G401.6 (cell line): ENCODE results near the gene PODXL.

ENCODE experiments used
- FAIRE-seq: peaks from 2 replicates; lab custom pipeline; 2012; peaks lifted over from hg19 to GRCh38; lab: Jason Lieb, UNC

Gene PODXL

DNA sequence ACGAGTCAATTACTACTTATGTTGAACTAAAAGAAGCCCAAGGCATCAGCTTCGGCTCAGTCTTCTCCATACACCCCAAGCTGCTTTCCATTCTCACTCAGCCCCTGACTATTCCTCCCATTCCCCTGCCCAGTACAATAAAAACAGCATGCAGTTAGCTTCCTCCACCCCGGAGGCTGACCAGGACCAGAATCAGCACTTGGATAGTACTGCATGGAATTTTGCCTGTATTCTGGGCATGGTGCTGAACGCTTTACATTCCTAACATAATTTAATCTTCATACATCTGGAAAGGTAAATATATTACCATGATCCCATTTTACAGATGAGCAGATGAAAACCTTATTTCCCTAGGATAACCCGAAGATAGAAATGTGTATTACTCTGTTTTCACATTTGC, 7.5 kb upstream of the PODXL start:
- FAIRE-seq = no peak

GRCh38 chr7:131562941-131563340, 6.5 kb upstream of the PODXL start:
- no peak for FAIRE-seq

- no peak for FAIRE-seq
These were observed 3.6 kb upstream of the PODXL start for GRCh38 chr7:131560061-131560460.

DNA sequence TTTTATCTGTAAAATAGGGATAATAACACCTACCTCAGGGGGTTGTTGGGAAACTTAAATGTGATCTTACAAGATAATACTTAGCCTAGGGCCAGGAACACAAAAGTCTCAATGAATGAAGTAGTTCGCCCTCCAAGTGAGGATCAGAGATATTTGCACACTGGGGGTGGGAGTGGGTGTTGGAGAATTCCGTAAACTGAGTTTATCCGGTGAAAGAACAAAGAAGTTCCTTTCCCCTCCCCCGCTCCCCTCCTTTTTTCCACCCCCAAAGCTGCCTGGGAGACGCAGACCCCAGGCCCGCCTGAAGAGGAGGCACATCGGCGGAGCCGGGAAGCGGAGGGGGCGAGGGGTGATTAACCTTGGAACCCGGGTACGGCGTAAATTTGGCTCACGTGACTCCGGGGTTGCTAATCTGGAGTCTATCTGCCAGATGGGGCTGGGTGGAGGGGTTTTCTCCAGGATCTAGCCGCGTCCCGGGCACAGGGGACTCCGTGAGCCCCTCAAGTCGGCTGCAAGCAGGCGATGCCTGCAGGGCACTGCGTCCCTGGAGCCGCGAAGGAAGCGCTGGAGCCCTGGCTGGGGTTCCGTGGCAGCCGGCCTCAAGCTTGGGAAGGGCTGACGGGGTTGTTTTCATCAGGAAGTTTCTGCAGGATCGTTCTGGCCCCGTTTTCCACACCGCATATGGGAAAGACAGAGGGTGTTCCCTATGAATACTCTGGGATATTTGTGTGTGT, 1.4 kb upstream of the PODXL start:
- FAIRE-seq = no peak

DNA sequence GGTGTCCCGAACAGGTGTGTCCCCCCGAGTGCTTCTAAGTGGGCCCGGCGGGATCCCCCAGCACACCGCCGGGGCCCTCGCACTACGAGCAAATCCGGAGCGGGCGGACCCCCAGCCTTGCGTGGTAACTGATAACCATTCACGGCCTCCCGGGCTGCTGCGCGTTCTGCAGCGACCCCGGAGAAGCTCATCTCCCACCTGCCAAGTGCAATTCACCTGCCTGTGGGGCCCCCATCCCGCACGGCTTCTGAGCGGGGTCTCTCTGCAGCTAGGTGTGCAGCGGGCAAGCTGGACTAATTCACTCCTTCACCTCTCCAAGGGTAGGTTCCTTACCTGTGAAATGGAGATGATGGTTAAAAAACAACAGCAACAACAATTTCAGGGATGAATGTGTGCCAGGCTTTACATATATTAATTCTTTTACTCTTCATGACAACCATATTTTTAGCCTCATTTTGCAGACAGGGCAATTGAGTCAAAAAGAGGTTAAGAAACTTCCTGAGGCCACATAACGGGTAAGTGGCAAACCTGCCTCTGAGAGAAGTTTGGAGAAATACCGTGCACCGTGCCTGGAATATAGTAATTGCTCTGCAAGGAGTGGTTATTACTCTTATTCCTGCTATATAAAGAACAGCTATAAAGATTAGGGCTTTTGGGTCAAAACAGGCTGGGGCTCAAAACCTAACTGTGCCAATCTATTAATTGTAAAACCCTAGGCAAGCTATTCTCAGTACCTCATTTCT, 652 bp upstream of the PODXL start:
- FAIRE-seq = no peak

- FAIRE-seq = no peak
These were observed 826 bp downstream of the PODXL start for GRCh38 chr7:131555552-131556052.

- FAIRE-seq = no peak
These were observed 1.4 kb downstream of the PODXL start for GRCh38 chr7:131554880-131555516.

DNA sequence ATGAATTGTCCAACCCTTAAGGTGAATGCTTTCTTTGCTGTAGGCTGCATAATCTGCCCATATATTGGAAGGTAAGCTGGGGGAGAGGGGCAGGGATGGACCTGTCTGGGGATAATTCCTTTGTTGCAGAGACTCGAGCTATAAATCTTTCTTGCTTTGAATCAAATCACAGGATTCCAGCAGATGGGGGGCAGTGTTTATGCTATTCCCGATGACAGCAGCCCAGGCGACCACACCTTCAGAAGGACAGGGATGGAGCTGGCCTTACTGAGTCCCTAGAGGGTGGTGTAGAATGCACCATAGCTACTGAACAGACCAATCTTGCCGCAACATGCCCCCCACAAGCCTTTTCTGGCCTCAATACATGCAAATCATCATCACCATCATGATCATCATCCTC, 2.5 kb downstream of the PODXL start:
- FAIRE-seq = no peak

DNA sequence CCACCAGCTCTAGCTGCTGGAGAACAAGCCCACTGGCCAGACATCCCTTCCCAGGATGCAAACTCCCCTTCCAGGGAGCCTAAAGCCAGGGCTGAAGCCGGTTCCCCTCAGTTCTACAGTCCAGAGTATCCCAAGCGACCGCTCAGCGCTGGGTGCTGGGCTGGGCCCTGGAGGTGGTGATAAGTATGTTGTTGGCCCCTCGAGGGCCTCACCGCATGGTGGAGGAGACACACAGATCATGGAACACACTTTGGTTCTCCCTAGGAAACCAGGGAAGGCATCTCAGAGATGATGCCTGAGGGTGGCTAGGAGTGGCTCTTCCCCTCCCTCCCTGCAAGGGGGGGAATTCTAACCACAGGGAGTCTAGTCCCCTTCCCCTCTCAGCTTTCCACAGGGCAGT, 4.4 kb downstream of the PODXL start:
- no peak for FAIRE-seq

GRCh38 chr7:131550846-131551245, 5.6 kb downstream of the PODXL start:
- no peak for FAIRE-seq

GRCh38 chr7:131548371-131548770, 8.1 kb downstream of the PODXL start:
- FAIRE-seq = no peak

GRCh38 chr7:131547589-131547988, 8.8 kb downstream of the PODXL start:
- no peak for FAIRE-seq

DNA sequence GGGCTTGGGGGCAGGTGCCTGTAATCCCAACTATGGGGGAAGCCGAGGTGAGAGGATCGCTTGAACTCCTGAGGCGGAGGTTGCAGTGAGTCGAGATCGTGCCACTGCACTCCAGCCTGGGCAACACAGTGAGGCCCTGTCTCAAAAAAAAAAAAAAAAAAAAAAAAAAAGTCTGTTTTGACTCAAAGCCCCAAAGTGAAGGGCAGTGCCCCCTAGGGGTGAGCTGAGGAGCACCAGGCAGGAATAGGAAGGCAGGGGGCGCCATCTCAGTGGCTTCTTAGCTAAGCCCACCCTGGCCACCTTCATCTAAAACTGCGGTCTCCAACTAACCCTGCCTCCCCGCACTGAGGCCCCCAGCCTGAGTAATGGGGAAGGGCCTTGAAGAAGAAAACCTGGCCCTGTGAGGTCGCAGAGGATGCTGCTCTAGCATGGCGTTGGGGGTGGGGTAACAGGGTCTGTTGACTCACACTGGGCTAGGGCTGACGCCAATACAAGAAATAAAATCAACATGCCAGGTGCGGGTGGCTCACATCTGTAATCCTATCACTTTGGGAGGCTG, 9.8 kb downstream of the PODXL start:
- no peak for FAIRE-seq

- no peak for FAIRE-seq
These were observed 10.3 kb downstream of the PODXL start for GRCh38 chr7:131546126-131546525.

GRCh38 chr7:131544449-131545301, 11.8 kb downstream of the PODXL start:
- FAIRE-seq = no peak

GRCh38 chr7:131544021-131544420, 12.4 kb downstream of the PODXL start:
- FAIRE-seq = no peak

GRCh38 chr7:131543298-131543697, 13.1 kb downstream of the PODXL start:
- FAIRE-seq = no peak

DNA sequence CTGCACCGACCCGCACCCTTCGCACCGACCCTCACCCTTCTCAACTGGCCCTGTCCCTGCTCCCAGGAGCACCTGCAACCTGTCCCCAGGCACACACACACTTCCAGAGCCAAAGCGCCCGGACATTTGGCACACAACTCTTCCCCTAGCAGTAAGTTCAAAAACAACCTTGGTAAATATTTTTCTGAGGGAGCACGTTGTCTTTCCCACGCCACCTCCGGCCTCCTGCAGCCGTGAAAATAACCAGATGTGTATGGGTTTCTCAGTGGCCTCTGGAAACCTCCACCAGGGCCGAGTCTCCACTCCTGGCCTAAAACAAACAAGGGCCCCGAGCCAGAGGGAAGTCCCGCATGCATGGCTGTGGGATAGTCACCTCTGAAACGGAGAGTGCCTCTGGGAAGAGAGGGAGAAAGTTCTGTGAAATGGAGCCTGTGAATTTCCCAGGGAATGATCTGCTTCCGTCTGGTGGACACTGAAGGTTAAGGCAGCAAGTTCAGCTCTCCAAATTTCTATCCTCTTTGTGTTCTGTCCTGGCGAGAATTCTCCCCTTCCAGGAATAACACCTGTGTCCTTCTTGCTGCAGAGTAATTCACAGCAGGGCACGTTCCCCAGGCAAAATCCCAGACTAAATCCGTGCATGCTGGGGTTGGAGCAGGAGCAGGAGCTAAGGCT, 15.8 kb downstream of the PODXL start:
- FAIRE-seq = no peak

DNA sequence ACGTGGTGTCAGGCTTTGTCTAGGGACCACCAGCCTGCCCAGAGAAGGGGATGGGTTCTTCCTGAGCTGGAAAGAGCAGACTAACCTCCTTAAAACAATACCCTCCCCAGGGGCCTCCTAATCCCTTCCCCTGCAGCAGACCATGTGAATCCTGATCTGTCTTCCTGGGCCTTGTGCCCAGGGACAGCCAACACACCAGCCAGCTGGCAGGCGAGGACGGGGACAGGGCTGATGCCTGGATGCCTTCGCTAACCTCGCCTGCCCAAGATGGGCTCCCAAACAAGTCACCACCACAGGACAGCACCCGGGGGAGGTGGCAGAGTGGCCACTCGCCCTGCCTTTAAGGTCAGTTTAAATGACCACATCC, 17.6 kb downstream of the PODXL start:
- FAIRE-seq = no peak

DNA sequence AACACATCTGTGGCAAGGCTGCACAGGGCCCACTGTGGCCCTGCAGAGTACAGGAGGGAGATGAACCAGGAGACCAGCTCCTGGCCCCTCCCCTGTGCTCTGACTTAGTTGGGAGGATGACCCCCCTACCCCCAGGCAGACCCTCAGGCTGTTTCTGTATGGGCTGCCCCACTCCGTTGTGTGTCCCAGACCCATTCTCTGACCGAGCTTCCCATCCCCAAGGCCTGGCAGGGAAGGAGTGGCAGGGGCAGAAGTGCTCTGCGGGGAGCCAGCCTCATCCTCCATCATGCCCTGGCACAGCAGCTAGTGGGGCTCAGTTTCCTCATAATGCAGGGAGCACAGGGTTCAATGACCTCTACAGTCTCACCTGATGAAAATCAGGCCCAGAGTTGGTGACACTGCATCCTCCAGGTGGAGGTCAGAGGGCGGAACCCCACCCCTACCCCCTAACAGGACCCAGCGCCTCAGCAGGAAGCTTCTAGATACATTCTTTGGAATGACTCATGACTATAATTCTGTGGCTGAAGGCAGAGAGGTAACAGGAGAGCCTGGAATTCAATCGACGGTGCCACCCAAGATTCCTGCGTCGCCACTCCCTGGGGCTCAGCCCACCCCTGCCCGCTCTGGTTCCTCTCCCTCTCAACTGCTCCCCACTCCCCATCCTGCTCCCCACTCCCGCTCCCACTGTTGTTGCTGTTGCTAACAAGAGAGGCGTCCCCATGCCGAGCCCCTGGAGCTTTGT, 18.2 kb downstream of the PODXL start:
- no peak for FAIRE-seq

GRCh38 chr7:131537571-131537978, 18.9 kb downstream of the PODXL start:
- no peak for FAIRE-seq
